ENCODE data around the gene UNK.
"Not testable (repeated sequence)": the region's sequence is repeated elsewhere in the genome, so short reads cannot be mapped to it uniquely, and the experiment has no call there.

Gene UNK

GRCh38 chr17:75837899-75838298, 53.3 kb downstream of the UNK start:
- DNase-seq (ENCODE audit: low spot score): no peak

GRCh38 chr17:75838410-75838809, 53.8 kb downstream of the UNK start:
- no peak for DNase-seq (ENCODE audit: low spot score)

GRCh38 chr17:75839942-75840798, 55.6 kb downstream of the UNK start:
- DNase-seq (ENCODE audit: low spot score): no peak

GRCh38 chr17:75840799-75841164, 56.2 kb downstream of the UNK start:
- DNase-seq (ENCODE audit: low spot score): no peak

- DNase-seq (ENCODE audit: low spot score): no peak
Measured at GRCh38 chr17:75842411-75842810, 57.8 kb downstream of the UNK start.

- no peak for DNase-seq (ENCODE audit: low spot score)
Measured at GRCh38 chr17:75842963-75843576, 58.5 kb downstream of the UNK start.

GRCh38 chr17:75843577-75844529, 59.2 kb downstream of the UNK start, which contains the start of gene UNC13D:
TSS of gene UNC13D (minus strand) at chr17:75844404. CDS start at chr17:75844337, 67 bp downstream.
- peak; percentile 38 for DNase-seq (ENCODE audit: low spot score)

- DNase-seq (ENCODE audit: low spot score): peak; percentile 91
Measured at GRCh38 chr17:75844530-75845057, 60.0 kb downstream of the UNK start.

- DNase-seq (ENCODE audit: low spot score): peak; percentile 92
Measured at GRCh38 chr17:75845058-75845711, 60.6 kb downstream of the UNK start.

- DNase-seq (ENCODE audit: low spot score): peak; percentile 43
Measured at GRCh38 chr17:75845933-75846691, 61.5 kb downstream of the UNK start.

- DNase-seq (ENCODE audit: low spot score): no peak
Measured at GRCh38 chr17:75846692-75847613, 62.3 kb downstream of the UNK start.

GRCh38 chr17:75847614-75848522, 63.3 kb downstream of the UNK start:
- DNase-seq (ENCODE audit: low spot score): no peak

- peak; percentile 47 for DNase-seq (ENCODE audit: low spot score)
Measured at GRCh38 chr17:75848523-75849278, 64.1 kb downstream of the UNK start.

- no peak for DNase-seq (ENCODE audit: low spot score)
Measured at GRCh38 chr17:75849279-75849646, 64.7 kb downstream of the UNK start.

- no peak for DNase-seq (ENCODE audit: low spot score)
Measured at GRCh38 chr17:75849724-75850123, 65.1 kb downstream of the UNK start.

GRCh38 chr17:75850928-75851692, 66.5 kb downstream of the UNK start:
- DNase-seq (ENCODE audit: low spot score): no peak

GRCh38 chr17:75851693-75851991, 67.0 kb downstream of the UNK start:
- DNase-seq (ENCODE audit: low spot score): not testable (repeated sequence)
